ENCODE results near the gene UPF1.
A peak's percentile ranks its signal among the peaks of the same experiment; 100 is the strongest.

UPF1 gene

DNA sequence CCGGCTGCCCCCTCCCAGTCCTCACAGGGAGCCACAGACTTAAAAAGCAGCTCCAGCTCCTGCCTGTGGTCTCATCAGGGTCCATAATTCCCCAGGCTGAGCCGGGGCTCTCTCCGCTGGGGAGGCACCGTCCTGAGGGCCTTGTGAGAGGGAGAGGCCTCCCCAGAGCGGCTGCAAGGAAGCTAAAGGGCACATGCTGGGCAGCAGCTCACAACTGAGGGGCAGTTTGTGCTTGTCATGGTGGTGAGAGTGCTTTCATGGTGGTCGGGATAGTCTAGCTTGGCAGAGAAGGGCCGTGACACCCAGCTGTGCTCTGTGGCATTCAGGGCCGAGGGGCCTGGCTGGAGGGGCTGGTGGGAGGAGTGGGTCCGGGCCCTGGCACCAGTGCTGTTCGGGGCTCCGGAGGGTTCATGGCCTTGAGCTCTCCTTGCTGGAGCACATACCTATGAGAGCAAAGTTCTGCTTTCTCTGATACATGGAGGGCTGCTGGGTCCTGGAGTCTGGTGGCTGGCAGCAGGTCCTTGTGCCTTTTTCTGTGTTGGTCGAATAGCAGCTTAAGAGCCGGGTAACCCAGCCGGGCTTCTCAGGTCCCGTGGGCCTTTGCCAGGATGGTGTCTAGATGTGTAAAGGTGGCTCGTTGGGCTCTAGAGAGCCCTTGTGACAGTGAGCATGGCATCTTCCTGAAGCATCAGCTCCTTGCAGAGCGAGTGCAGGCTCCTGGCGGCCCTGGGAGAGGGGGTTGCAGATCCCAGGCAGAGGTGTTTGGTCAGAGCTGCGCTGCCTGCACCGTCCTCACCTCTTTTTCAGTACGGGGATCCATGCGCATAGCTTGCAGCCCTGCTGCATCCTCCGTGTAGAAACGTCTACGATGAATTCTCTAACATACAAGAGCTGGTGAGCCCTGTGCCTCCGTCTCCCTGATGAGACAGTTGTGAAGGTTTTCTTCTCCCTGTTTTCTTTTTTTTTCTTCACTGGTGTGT lies 8.8 kb downstream of the UPF1 start:
- DNase-seq, result no peak

DNA sequence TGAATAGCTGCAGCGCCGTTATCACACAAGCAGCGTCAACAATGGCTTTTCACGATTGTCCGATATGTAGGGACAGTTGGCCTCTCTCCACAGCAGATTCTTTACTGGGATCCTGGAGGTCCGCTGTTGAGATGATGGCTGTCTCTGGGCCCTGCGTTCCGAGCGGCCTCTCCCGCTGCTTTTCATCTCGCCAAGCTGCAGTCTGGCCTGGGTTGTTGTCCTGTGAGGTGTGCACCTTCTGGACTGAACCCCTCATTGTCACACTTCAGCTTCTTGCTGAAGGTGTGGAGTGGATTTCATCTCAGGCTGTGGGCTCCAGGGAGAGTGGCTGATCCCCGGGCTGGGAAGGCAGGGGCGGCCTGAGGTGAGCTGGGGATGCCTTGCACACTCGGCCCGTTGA lies 9.6 kb downstream of the UPF1 start:
- DNase-seq, result no peak

DNA sequence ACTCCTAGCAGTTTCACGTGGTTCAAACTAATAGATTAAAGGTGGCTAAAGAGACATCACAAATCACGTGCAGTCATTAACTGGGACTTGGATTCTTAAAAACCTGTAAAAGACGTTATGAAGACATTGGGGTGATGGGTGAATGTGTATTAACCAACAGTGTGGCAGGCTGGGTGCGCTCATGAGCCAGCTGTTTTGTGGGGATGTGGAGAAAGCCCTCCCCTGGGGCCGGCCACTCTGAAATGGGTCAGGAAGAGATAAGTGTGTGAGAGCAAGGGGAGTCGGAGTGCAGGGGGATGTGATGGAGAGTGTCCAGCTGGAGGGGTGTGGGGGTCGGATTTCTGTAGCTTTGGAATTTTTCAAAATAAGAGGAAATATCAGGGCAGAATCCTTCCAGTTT lies 10.4 kb downstream of the UPF1 start:
- DNase-seq, result no peak

DNA sequence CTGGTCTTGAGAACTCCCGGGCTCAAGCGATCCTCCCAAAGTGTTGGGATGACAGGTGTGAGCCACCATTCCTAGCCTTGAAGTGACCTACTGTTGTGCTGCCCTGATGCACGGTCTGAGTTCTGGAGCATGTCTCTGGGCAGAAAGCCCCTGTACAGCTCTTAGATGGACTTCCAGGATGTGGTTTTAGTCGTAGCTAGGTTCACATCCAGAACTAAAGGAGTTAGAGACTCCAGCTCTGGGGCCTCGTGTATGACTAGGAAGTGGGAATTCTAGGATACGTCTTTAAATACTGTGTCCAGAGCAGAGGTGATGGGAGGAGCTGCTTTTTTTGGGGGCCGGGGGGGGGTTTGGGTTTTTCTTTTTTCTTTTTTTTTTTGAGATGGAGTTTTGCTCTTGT lies 12.2 kb downstream of the UPF1 start:
- DNase-seq, result no peak

DNA sequence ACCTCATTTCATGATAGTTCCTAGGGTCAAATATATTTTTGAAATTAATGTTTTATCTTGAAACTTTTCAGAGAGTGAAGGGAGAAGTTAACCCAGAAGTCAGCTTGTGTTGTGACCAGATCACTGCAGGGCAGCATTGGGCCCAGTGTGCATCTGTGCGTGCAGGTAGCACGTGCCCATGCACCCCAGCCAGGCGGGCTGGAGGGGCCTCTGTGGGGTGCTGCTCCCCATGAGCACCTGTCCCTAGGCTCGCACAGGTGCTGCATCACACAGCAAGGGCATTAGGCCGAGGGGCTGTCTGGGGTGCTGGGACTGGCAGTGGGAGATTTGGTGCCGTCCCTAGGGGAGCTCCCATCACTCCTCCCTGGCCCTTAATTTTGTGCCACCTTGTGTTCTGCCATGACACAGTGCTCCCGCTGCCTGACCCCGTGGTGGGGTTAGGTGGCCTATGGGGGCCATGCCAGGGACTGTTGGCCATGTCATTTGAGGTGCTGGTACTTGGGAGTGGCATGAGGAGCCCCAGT lies 13.1 kb downstream of the UPF1 start:
- DNase-seq, result peak; percentile 1

DNA sequence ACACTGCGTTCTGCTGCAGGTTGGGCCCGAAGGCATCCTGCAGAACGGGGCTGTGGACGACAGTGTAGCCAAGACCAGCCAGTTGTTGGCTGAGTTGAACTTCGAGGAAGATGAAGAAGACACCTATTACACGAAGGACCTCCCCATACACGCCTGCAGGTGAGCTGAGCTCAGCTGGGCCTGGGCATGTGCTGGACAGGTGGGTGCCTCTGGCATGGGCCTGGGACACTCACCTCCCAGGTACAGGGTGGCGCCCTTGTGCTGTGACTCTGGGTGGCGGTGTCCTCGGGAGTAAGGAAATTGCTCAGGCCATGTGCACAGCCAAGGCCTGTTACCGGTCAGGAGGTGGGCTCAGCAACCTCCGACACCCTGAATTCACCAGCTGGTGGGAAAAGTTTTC lies 14.2 kb downstream of the UPF1 start:
- no peak for DNase-seq

DNA sequence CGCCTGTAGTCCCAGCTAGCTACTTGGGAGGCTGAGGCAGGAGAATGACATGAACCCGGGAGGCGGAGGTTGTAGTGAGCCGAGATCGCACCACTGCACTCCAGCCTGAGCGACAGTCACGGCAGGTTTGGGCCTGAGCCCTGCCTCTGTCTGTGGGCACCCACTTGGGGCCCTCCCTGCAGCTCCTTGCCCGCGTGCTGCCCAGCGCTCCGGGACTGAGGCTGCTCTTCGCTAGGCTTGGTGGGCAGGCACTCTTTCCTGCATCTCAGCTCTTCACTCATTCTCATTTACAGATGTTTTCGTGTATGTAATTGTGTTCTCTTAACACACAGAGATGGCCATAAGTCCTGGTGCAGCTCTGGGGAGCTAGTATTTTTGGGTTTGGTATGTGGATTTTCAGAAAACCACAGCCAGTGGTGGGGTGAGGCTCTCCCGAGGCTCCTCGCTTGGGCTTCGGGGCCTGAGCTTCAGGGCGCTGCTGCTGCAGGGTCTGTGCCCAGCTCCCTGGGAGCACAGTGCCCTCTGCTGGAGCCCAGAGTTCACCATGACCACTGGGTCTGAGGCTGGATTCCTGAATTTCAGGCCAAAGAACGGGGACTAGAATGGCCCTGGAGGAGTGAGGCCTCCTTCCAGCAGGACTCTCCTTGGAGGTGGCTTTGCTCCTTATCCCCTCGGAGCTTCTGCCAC lies 15.2 kb downstream of the UPF1 start:
- DNase-seq, result peak; percentile 77

DNA sequence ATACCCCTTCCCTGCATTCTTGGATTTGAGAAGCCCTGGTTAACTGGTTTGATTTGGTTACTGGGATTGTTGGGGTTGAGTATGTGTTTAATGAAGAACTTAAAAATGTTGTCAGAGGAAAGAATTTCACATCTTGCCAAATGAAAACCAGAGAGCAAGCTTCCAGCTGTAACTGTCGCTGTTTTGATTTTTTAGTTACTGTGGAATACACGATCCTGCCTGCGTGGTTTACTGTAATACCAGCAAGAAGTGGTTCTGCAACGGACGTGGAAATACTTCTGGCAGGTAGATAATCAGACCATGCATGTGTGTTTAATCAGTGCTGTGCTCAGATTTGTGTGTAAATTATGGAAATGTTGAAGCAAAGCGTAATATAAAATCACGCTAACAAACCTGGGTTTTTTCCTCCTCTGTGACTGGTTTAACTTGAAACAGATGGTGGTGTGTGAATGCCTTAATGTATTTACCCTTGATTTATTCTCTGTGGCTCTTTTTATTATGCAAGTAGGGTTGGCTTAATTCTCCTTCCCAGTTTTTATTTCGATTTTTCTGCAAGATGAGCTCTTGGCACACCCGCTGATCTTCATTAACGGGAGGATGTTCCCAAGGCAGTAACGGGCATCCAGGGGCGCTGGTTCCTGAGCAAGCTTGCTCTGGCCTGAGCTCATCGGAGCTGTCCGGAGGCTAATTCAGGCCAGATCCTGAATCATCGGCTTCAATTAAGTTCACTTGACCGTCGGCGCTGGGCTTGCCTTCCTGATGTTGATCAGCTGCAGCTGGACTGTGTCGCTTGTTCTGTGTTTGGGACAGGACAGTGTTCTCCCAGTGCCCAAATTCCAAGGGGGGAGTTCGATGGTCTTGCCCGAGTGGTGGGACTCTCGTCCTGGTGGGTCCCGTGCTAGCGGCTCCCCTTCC lies 16.0 kb downstream of the UPF1 start:
- DNase-seq, result peak; percentile 0

DNA sequence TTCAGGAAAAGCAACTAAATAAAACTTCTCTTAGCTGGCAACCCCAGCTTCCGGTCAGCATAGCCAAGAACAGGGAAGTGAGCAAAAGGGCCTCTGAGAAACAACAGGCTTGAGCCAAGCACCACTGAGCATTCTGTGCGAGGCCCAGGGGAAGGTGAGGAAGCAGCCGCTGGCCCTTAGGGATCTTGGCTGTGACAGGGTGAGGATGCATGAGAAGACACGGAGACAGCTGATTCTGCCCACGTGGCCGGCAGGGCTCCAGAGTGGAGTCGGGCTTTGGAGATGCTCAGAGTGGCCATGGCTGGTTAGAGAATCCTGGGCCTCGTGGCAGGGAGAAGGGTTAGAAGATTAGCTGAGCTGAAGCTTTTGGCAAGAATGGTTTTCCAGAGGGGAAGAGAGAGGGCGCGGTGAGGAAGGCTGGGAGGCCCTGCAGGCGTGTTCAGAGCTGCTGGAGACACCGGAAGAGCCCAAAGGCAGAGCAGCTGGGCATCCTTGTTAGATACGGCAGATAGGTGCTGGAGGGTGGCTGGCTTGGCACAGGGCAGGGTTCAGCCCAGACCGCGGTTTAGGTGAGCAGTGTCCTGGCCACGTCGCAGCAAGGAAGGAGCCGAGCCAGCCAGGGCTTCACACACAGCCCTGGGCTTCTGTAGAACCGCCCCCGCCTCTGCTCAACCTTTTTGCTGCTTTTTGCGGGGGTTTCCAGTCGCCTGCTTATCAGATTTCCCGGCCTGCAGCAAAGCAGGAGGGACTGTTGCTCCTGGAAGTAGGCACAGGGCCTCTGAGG lies 17.3 kb downstream of the UPF1 start:
- DNase-seq, result no peak

DNA sequence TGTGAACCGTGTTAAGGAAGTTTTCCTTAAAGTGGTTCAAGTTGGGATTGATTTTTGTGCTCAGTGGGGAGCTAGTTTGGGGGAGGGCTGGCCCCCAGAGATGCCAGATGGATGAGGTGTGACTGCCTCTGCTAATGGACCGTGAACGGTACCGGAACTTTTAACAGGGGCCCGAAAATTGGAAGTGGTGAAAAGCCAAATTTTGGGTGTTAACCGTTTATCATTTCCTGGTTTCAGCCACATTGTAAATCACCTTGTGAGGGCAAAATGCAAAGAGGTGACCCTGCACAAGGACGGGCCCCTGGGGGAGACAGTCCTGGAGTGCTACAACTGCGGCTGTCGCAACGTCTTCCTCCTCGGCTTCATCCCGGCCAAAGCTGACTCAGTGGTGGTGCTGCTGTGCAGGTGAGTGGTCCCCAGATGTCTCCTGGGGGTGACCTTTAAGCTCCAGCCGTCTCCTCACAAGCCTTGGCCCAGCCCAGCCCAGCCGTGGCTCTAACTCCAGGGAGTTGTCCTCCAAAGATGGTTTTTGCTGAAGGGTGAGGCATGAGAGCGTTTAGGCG lies 18.2 kb downstream of the UPF1 start:
- no peak for DNase-seq

DNA sequence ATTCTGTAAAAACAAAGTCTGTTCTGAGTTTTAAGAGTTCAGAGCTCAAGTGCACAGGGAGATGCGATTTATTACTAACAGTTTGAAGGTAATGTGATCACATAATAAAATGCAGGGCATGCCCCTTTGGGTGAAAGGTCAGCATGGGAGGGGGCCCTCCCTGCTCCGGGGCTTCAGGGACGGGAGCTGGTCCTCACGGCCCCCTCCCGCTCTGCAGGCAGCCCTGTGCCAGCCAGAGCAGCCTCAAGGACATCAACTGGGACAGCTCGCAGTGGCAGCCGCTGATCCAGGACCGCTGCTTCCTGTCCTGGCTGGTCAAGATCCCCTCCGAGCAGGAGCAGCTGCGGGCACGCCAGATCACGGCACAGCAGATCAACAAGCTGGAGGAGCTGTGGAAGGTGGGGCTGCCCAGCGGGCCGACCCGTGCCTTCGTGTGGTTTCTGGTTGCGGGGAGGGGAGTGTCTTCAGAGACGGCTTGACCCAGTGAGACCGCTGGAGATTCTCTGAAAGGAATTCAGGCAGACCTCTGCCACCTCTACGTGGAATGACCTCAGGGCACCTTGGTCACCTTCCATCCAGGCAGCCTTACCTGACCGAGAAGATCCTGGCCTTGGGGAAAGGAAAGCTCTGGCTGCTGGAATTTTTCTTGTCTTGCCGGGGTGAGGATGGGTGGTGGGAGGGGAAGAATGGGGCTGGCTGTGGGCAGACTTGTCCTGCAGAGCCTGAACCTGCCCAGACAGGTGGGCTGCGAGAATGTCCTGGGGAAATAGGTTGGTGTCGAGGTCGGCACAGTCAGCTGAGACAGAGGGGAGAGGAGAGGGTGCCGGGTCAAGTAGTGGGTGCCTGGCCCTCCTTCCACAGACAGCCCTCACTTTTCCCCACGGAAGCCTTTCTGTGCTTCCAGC lies 19.0 kb downstream of the UPF1 start:
- DNase-seq, result no peak

DNA sequence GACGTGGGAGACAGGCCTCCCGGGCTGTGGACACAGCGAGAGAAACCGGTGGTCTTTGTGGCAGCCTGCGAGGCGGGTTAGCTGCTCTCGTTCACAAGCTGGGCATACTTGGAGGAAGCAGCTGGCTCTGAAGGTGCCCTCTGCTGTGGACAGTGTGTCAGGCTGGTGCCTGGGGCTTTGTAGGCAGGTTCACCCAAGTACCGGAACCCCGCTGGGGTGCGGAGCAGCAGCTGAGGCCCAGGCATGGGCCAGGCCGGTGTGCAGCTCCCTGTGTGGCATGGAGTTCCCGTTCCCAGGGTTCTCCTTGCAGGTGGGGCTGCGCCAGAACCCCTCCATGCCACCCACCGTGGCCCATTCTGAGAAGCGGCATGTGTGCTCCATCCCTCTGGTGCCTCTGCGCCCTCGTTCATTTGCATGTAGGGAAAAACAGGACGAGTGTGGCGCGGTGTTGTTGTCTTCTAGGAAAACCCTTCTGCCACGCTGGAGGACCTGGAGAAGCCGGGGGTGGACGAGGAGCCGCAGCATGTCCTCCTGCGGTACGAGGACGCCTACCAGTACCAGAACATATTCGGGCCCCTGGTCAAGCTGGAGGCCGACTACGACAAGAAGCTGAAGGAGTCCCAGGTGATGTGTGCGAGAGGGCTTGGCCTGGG lies 20.0 kb downstream of the UPF1 start:
- DNase-seq, result no peak

DNA sequence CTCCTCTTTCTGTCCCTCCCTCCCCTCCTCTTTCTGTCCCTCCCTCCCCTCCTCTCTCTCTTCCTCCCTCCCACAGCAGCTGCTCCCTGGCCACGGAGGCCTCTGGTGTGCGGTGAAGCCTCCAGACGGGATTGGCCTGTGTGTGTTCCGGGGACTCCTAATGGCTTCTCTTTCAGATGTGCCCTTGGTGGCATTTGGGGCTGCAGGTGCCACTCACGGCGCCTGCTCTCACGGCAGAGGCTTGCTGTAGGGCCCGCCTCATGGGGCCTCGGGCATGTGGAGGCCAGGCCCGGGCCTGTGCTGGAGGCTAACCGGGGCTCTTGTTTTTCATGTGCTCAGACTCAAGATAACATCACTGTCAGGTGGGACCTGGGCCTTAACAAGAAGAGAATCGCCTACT lies 20.9 kb downstream of the UPF1 start:
- DNase-seq, result no peak

DNA sequence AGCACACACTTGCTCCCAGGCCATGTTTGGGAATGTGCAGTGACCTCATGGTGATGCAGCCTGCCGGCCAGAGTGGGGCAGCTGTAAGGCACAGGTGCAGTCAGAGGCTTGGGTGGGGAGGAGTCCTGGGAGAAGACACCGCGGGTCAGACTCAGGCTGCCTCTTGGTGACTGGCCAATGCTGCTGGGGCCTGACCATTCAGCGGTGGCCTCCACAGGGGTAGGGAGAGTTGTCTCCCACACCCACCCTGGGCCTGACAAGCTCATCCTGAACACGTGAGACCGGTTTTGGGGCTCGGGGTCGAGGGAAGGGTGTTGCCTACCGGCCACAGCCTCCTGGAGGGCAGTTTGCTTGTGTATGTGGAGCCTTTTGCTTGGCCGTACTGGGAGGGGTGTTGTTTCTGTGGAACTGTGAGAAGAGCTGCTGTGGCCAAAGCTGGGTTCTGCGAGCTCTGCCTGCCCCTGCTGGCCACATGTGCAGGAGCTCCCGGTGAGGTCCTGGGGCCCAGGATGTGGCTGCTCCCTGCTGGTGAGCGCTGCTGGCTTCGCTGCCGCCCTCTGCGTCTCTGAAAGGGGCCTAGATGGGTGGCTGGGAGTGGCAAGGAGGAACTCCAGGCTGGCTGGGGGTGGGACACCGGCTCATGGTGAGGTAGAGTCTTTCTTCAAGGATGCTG lies 22.1 kb downstream of the UPF1 start:
- no peak for DNase-seq

DNA sequence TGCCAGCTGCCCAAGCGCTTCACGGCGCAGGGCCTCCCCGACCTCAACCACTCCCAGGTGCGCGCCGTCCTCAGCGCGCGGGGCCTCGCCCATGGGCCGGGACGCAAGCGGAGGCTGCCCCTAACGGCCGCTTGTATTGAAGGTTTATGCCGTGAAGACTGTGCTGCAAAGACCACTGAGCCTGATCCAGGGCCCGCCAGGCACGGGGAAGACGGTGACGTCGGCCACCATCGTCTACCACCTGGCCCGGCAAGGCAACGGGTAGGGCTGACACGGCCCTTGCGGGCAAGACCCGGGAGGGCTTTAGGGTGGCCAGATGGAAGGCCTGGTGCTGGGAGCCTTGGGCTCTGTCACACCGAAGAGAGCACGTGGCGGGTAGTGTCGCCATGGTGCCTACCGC lies 23.2 kb downstream of the UPF1 start:
- DNase-seq, result no peak

DNA sequence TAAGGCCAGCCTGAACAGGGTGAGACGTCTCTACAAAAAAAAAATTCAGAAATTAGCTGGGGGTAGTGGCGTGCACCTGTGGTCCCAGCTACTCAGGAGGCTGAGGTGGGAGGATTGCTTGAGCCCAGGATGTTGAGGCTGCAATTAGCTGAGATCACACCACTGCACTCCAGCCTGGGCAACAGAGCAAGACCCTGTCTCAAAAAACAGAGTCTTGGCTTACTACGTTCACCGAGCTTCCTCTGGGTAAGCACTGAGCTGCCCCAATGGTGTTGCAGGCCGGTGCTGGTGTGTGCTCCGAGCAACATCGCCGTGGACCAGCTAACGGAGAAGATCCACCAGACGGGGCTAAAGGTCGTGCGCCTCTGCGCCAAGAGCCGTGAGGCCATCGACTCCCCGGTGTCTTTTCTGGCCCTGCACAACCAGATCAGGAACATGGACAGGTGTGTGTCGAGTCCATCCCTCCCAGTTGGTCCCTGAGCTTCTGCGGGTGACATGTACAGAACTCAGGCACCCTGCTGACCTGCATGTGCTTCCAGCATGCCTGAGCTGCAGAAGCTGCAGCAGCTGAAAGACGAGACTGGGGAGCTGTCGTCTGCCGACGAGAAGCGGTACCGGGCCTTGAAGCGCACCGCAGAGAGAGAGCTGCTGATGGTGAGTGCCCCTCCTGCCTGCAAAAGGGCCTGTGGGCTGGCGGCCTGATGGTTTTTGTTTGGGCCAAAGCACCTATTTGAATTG lies 24.1 kb downstream of the UPF1 start:
- DNase-seq, result no peak

DNA sequence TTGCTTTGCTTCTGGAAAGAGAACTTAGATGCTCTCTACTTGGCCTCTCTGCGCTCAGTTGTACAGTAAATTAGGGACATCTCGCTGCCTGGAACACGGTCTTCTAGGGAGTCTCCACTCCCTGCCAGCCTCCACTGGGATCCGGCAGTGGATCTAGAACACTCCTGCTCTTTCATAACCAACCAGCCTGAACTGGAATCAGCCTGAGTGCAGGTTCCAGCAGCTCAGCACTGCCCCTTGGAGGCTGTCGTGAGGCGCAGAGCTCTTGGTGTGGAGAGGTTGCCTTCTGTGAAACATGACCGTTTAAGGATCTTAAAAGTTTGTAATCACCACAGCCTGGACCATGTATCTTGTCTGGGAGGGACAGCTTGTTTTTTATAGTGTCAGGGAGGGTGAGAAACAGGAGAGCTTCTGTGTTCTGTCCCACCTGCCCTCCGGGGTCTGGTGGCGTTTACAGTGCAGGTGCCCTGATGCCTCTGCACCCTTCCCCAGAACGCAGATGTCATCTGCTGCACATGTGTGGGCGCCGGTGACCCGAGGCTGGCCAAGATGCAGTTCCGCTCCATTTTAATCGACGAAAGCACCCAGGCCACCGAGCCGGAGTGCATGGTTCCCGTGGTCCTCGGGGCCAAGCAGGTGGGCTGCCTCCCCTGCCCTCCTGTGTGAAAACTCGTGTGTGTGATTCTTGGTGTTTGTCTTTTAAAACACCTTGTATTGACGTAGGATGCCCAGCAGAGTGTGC lies 24.8 kb downstream of the UPF1 start:
- no peak for DNase-seq

DNA sequence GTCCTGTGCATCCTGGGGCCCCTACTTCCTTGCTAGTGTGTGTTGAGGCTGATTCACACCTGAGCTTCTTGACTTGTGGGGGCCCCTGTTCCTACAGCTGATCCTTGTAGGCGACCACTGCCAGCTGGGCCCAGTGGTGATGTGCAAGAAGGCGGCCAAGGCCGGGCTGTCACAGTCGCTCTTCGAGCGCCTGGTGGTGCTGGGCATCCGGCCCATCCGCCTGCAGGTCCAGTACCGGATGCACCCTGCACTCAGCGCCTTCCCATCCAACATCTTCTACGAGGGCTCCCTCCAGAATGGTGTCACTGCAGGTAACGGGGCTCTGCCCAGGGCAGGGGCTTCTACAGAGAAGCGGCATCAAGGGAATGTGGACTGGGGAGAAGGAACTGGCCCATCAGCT lies 25.5 kb downstream of the UPF1 start:
- DNase-seq, result no peak
